DOHH2 (cell line): ENCODE data around the gene FKBP5.

Experiments
- H3F3A ChIP-seq: fragments of 200-600 bp; sonication (generic), shearing (Covaris generic); 2 replicates; pipeline ENCODE4 v1.6.0; 2016; ENCODE audit warnings: antibody characterized with exemption, mild to moderate bottlenecking; ENCODE audit not compliant: control insufficient read depth, insufficient read depth
- H3K27ac ChIP-seq: fragments of 200-600 bp; sonication (generic); 2 replicates; pipeline ENCODE4 v1.5.1; 2014; ENCODE audit warnings: low read depth, mild to moderate bottlenecking, low read length, moderate library complexity
- H3K27me3 ChIP-seq: fragments of 200-600 bp; sonication (generic); 2 replicates; pipeline ENCODE4 v1.6.1; 2014; ENCODE audit warnings: mild to moderate bottlenecking, low read length, mixed read lengths; ENCODE audit not compliant: control insufficient read depth
- H3K36me3 ChIP-seq: fragments of 200-600 bp; sonication (generic); 2 replicates; pipeline ENCODE4 v1.6.1; 2014; ENCODE audit warnings: mild to moderate bottlenecking, low read length, moderate library complexity, mixed read lengths; ENCODE audit not compliant: control insufficient read depth
- H3K4me1 ChIP-seq: fragments of 200-600 bp; sonication (generic); 2 replicates; pipeline ENCODE4 v1.6.1; 2014; ENCODE audit warnings: mild to moderate bottlenecking, low read length, mixed read lengths; ENCODE audit not compliant: control insufficient read depth
- H3K4me2 ChIP-seq: fragments of 200-600 bp; sonication (generic); 2 replicates; pipeline ENCODE4 v1.6.0; 2014; ENCODE audit warnings: mild to moderate bottlenecking, low read length, moderate library complexity
- H3K4me3 ChIP-seq: fragments of 200-600 bp; sonication (generic); 2 replicates; pipeline ENCODE4 v1.5.1; 2014; ENCODE audit warnings: mild to moderate bottlenecking, low read length, mixed read lengths
- H3K79me2 ChIP-seq: fragments of 200-600 bp; sonication (generic); 2 replicates; pipeline ENCODE4 v1.6.1; 2014; ENCODE audit warnings: mild to moderate bottlenecking, low read length, mixed read lengths; ENCODE audit not compliant: control insufficient read depth
- H3K9me2 ChIP-seq: fragments of 200-600 bp; sonication (generic); replicated peaks from 2 replicates; pipeline ENCODE4 v1.6.1; 2014; ENCODE audit warnings: mild to moderate bottlenecking, low read length, mixed read lengths; ENCODE audit not compliant: control insufficient read depth
- H3K9me3 ChIP-seq: fragments of 200-600 bp; sonication (generic); 2 replicates; pipeline ENCODE4 v1.6.1; 2014; ENCODE audit warnings: antibody characterized with exemption, low read length, mixed read lengths; ENCODE audit not compliant: control insufficient read depth, insufficient read depth
- H4K20me1 ChIP-seq: fragments of 200-600 bp; sonication (generic); 2 replicates; pipeline ENCODE4 v1.6.0; 2014; ENCODE audit warnings: low read depth, mild to moderate bottlenecking, antibody characterized with exemption, low read length, moderate library complexity; ENCODE audit not compliant: control insufficient read depth, insufficient read depth
- CTCF ChIP-seq: fragments of 200-600 bp; sonication (generic); IDR thresholded peaks from one replicate; pipeline ENCODE4 v1.5.1; 2014; ENCODE audit warnings: antibody characterized with exemption, mild to moderate bottlenecking, low read depth, low read length; ENCODE audit not compliant: poor library complexity, severe bottlenecking
- EZH2phosphoT487 ChIP-seq: fragments of 200-600 bp; sonication (generic); IDR thresholded peaks from 2 replicates; pipeline ENCODE4 v1.6.1; 2017; ENCODE audit warnings: borderline replicate concordance, mild to moderate bottlenecking, antibody characterized with exemption, low read length, moderate library complexity, mixed read lengths

The FKBP5 gene

GRCh38 chr6:35637911-35638310, 50.8 kb downstream of the FKBP5 start:
- Histone ChIP-seq H3K4me3 (no peak overlapping the region), H3K27me3 (no peaks in the 10 kb centered on the region), H3F3A (peaks cover 6% of the 10 kb centered on the region; the same call in 1 of the 2 replicates), H3K9me2 (no peaks in the 10 kb centered on the region), H4K20me1 (no peaks in the 10 kb centered on the region), H3K27ac (no peak overlapping the region), H3K79me2 (peaks cover 2% of the 10 kb centered on the region), H3K36me3 (peaks cover 70% of the 10 kb centered on the region), H3K9me3 (no peaks in the 10 kb centered on the region), H3K4me1 (0 out of 2 replicates have a peak, but pooled peaks cover 5% of the 10 kb centered on the region), H3K4me2 (no peak overlapping the region)
- TF ChIP-seq EZH2phosphoT487 (no peak), CTCF (no peak)

GRCh38 chr6:35635601-35636597, 52.8 kb downstream of the FKBP5 start:
- Histone ChIP-seq H4K20me1 (no peaks in the 10 kb centered on the region), H3K4me1 (no peaks in the 10 kb centered on the region), H3K9me2 (no peaks in the 10 kb centered on the region), H3K27me3 (no peaks in the 10 kb centered on the region), H3F3A (peaks cover 6% of the 10 kb centered on the region; the same call in 1 of the 2 replicates), H3K79me2 (no peaks in the 10 kb centered on the region), H3K4me2 (no peak overlapping the region), H3K36me3 (peaks cover 63% of the 10 kb centered on the region), H3K9me3 (no peaks in the 10 kb centered on the region), H3K27ac (no peak overlapping the region), H3K4me3 (no peak overlapping the region)
- TF ChIP-seq CTCF, result no peak
- TF ChIP-seq EZH2phosphoT487, result no peak

GRCh38 chr6:35634316-35634715, 54.4 kb downstream of the FKBP5 start:
- H3K36me3 ChIP-seq, result peaks cover 60% of the 10 kb centered on the region

More at GRCh38 chr6:35634316-35634715, 54.4 kb downstream of the FKBP5 start:
- no peak overlapping the region for H3K4me2 ChIP-seq
- H3K4me3 ChIP-seq, result no peak overlapping the region
- no peaks in the 10 kb centered on the region for H3K9me3 ChIP-seq
- H3K4me1 ChIP-seq, result no peaks in the 10 kb centered on the region
- H3K9me2 ChIP-seq, result no peaks in the 10 kb centered on the region
- peaks cover 2% of the 10 kb centered on the region; the same call in 1 of the 2 replicates for H3F3A ChIP-seq
- no peaks in the 10 kb centered on the region for H3K79me2 ChIP-seq
- TF ChIP-seq CTCF (no peak), EZH2phosphoT487 (no peak)
- H3K27me3 ChIP-seq, result no peaks in the 10 kb centered on the region
- H4K20me1 ChIP-seq, result no peaks in the 10 kb centered on the region
- no peak overlapping the region for H3K27ac ChIP-seq
